NCI-H2196 (cell line): ENCODE measurements around the gene PPP2R5E.

Experiments
- DNase-seq: peaks from one replicate; lab custom pipeline; 2025; ENCODE audit not compliant: unreplicated experiment; lab: John Stamatoyannopoulos, UW

PPP2R5E gene

DNA sequence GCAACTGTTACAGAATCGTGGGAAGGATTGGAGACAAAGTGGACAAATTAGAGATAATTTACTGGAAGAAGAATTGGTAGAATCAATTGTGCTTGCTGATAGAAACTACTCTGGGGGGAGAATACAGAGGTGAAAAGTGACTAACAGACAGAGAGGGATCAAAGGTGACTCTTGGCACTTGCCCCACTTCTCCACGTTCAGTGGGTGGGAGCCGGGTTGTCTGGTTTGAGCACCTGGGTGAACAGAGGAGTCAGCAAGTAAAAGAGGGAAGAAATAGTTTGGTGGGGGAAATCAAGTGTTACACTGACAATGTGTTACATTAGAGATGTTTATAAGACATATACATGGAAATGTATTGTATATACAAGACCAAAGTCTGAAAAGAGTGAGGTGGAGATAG is 69.1 kb downstream of the PPP2R5E start:
- DNase-seq, result no peak

DNA sequence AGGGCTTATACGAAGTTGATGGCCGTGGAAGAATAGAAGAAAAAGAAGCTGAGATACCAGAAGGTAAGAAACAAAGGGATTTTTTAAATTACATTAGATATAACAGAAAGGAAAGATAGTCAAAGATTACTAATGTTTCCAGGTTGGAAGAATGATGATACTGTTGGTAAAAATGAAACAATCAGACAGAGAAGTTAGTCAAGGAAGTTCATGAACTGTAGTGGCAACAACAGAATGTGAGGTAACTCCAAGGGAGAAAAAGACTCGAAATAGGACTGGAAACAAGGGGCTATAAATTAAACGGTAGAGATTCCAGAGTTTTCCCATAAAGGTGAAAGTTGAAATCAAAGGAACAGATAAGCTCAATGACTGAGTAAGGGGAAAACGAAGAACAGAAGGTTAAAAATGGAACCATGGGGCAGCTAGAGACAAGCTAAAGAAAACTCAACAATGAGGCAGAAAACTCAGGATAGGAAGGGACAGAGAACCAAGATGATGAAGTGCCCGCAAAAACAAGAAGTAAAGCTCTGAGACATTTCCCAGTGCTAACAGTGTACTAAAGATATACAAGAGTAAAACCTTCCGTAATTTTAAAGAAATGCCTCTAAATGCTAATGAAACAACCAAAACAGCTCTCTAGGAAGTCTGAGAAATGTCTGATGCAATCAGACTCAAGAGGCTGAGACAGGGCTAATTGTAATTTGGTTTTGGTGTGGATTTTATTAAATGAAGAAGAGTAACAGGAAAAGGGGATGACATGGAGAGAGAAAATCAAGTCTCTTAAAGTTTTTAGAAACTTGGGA is 70.0 kb downstream of the PPP2R5E start:
- DNase-seq, result no peak

DNA sequence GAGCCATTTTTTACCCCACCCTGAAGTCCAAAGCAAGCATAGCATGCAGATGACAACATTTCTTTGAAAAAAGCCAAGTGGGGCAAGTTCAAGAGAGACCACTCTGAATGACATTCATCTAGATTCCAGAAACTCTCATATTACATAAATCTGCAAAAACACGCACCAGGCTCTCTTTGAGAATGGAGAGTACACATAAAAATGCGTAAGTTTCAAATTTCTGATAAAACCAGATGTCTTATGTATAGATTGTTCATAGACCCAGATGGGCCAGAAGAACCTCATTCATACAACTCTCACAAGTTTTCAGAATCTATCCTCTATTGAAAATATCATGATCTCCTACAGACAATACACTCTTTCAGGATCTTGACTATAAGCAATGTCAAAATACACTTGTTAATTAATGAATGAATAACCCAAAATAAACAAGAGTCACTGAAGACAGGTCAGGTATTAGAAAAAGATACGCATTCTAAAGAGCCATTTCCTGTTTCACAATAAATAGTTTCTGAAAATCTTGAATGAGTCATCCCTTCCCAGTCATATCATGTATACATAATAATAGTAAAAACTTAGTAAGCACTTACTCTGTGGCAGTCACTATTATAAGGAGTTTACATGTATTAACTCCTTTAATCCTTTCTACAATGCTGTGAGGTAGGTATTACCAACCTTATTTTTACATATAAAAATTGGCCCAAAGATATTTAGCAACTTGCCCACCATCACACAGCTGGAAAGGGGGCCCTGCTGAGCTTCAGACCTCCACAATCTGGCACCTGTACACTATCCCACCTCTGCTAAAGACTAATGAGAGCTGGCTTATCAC is 72.0 kb downstream of the PPP2R5E start:
- peak; percentile 28 for DNase-seq

DNA sequence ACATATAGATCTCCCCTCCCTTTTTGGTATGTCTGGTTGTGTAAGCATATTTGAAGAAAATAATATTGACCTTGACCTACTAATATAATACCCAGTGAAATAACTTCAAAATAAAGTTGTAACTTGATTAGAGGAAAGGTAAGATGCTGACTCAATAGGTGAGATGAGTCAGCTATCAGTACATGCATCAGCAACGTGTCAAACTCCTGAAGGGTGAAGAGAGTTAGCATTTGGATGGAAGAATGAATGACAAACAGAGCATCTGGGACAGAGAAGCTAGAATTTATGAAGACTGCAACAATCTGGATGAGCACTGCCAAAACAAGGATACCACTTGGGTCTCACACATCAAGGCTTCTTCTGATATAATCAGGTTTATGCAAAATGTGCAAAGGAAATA is 74.9 kb downstream of the PPP2R5E start:
- DNase-seq, result no peak

DNA sequence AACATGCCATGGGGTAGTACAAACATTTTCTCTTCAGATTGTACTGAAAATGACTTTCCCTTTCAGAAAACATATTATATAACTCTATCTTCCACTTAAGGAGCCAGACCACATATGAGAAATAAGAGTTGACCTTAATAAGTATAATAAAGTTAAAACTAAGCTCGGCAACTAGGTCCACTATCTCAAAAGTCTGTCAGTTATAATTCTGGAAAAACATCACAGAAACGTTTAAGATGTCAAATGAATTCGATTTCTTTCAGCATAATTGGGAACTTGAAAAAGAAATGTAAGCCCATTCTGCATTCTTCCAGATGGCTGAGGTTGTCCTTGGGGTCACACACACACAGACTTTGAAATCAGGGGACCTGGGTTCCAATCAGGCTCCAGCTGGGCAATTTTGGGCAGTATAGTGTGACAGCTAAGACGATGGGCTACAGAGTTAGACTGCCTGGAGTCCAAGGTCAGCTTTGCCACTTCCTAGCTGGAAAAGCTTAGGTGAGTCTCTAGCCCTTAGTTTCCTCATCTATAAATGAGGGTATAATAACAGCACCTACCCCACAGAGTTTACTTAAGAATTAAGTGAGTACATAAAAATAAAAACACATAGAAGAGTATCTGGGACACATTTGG is 75.6 kb downstream of the PPP2R5E start:
- no peak for DNase-seq

DNA sequence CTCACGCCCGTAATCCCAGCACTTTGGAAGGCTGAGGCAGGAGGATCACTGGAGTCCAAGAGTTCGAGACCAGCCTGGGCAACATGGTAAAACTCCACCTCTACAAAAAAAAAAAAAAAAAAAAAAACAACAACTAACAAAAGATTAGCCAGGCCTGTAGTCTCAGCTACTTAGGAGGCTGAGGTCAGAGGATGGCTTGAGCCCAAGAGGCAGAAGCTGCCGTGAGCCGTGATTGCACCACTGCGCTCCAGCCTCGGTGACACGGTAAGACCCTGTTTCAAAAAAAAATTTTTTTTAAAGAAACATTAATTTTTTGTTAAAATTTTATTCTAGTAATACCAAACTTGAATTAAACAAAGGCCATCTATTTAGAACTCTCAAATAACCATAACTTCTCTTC is 77.8 kb downstream of the PPP2R5E start:
- DNase-seq, result no peak

DNA sequence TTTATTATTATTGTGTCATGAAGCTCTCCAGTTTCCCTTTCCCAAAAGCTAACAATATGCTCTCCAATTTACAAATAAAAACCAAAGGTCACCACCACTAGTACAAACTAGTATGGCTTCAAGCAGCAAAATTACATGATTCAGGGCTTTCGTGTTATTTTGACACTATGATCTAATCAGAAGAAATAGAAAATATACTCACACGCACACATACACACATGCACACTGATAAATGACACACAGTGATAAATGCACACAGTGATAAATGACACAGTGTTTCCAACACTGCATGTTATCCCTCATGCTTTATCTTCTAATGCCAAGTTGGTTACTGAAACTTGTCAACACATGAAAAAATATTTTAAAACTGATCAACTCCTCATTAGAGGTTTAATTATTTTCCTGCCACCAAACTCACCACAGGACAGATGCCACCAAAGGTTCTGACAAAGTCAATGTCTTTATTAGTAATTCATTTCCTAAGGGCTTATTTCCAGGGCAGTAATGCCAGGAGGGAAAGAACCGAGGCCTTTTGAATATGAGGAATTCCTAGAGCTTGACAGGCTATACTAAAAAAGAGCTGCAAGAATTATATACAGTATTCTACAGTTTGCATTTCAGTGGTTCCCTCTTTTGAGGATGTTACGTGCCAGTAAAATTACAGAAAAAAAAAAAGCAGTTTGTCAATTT is 82.4 kb downstream of the PPP2R5E start:
- DNase-seq, result no peak

DNA sequence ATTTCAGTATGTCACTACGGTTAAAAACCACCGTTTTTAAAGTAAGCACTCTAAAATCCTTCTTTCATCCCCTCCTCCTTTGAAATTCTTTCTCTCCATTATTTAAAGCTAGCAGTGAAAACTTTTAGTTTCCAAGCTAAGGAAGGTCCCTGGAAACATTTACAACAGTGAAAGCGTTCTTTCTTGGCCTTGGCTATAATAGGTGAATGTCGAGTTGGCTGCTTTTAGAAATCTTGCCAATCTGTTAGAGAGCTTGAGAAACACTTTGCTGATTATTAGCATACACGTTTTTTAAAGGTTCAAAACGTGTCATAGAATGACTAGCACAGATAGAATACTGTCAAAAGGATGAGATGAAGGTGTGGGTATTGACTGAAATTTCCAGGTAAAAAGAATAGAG is 83.4 kb downstream of the PPP2R5E start:
- DNase-seq, result no peak

DNA sequence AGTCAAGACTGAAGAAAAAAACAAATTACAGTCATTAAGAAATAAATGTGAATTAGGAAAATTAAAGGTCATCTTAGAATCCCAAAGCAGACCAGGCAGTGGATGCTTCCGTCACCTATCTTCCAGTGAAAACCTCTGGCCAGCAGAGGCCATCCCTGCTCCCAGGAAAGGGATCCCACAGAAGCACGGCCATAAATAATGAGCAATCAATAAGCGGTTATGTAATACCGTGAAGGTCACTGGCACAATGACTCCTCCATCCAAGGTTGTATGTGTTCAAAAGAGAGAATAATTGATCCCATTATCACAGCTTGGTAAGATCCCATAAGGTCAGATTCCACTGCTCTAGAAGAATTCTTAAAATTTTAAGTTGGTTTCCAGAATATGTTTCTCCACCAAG is 85.7 kb downstream of the PPP2R5E start:
- no peak for DNase-seq

DNA sequence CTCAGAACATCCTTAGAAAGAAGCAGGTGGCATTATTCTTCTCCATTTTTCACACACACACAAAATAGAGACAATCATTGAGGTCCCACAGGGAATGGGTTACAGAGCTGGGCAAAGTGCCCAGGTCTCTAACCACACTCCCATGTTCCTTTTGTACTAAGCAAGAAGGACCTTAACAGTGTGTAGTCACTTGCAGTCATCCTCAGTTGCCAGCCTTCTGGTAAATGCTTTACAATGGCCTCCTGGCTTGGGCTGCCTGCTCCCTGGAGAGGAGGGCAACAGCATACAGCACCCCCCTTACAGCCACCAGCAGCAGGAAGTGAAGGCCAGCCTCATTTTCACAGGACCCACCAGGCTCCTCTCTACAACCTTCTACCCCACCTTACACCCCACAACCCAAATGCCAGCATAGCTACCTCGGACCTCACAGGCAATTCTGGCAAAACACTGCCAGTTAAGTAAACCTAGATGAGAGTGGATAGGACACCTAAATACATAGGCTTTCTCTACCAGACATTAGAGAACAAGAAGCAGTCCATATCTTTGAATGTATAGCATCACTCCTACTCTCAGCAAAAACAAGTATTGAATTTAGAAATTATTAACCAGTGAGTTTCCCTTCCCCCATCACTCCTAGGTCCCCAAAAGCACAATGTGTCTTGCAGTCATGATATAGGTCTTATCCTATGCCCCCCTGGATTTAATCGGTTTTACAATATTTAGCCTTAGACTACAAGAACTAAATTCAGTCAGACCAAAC is 88.1 kb downstream of the PPP2R5E start:
- DNase-seq, result peak; percentile 74

DNA sequence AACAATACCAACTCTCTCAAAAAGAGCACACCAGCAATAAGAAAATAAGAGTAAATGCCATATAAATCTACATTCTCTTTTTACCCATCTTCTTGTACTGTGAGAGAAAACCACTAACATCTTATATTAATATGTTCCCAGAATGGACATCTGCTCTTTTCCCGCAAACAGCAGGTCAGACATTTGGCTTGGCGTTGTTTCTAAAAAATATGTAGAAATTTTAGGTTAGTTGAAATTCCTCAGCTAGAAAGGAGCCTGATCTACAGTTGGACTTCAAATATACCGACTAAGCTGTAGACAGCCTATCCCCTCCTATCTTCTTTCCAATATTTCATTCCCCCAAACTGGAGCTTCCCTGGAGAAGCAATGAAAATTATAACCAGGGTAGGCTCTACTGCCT is 88.7 kb downstream of the PPP2R5E start:
- DNase-seq, result no peak

DNA sequence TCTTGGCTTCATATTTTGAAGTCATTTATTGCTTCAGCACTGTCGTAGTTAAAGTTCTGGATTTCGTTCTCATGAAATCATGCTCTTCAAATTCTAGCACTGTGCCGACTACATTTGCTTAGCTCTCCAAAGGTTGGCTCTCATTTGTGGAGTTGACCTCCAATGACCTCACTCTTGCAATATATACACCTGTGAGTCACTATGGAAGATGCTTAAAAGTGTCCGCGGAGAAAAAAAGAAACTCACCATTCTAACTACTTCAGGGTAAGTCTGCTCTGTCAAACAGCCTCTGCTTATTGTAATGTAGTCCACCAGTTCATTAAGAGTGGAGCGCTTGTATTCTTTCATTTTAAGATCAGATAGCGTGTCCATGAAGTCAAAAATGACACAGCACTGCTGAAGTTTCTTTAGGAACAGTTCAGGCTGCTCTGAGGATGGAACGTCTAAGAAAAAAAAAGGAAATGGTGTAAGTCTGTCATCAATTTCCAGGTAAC is 89.7 kb downstream of the PPP2R5E start:
- no peak for DNase-seq

DNA sequence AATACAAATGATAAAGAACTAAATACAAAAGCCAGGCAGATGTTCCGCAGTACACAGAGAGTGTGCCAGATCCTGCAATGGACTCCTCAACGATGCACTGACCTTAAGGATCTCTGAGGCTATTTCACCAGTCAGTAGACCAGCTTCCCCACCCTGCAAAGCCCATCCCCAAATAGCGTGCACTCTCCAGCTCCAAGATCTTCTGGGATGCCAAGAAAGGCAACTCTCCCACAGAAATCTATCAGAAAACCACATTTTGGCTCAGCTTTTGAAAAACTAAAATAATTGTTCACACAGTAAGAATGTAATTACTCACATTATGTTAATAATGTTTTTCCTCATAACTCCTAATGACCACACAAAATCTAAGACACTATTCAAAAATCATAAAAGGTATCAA is 90.4 kb downstream of the PPP2R5E start:
- DNase-seq, result no peak

DNA sequence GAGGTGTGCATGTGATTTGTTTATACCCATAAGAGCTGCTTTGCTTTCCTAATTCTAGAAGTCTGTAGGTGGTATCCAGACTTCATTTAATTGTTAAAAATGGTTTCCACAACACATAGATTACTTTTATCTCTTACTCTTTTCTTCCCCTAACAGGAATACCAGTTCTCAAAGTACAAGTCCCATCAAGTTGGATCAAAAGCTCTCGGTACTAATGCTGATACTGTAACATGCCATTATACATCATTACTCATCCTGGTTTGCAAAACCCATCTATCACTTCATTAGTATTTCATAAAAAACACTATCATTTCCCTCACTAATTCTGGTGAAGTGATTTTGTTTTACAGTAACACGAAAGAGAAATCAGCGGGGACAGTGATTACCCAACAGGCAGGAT is 94.3 kb downstream of the PPP2R5E start:
- DNase-seq, result no peak

DNA sequence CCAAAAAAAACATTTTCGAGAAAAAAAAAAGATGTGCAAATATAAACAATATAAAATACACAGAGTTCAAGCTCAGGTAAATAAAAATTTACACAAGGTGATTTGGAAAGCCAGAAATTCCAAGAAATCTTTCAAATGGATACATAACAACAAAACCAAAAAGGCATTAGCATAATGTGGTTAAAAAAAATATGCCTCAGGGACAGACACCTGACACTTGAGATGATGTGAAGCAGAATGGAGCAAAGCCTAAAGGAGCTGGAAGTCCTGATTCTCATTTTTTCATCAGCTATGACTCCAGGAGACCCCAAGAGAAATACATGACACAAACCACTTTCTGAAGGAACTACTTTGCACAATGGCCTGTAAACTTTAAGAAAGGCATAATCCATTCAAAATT is 98.6 kb downstream of the PPP2R5E start:
- no peak for DNase-seq

DNA sequence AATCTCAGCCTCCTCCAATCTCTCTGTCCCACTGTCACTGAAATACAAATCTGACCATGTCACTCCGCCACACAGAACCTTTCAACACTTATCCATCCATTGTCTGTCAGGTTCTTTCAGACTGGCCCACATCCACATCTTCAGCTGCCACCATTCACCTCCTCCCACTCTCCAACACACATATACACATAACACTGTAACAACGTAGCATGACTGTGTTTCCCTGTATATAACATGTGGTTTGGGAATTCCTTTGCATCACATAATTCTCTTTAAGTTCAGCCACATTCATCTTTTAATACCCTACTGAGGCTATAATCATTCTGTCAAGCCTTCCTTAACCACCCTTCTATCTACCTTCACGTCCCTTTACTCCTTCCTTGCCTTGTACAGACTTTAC is 99.2 kb downstream of the PPP2R5E start:
- DNase-seq, result no peak

DNA sequence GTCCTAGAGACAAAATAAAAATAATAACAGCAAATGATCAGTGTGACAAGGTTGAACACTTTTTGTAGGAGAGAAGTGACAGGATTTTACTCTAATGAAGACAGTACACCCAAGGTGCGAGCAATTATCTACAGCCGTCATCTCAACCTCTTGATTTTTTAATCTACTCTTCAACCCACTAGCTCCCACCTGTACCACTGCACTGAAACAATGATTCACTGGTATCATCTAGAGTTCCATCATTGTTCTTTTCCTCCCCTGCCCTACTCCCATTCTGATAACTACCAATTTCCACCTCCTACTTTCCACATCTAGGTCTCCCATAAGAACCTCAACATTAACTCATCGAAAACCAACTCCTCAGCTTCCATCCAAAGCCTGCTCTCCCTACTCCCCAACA is 99.8 kb downstream of the PPP2R5E start:
- no peak for DNase-seq

DNA sequence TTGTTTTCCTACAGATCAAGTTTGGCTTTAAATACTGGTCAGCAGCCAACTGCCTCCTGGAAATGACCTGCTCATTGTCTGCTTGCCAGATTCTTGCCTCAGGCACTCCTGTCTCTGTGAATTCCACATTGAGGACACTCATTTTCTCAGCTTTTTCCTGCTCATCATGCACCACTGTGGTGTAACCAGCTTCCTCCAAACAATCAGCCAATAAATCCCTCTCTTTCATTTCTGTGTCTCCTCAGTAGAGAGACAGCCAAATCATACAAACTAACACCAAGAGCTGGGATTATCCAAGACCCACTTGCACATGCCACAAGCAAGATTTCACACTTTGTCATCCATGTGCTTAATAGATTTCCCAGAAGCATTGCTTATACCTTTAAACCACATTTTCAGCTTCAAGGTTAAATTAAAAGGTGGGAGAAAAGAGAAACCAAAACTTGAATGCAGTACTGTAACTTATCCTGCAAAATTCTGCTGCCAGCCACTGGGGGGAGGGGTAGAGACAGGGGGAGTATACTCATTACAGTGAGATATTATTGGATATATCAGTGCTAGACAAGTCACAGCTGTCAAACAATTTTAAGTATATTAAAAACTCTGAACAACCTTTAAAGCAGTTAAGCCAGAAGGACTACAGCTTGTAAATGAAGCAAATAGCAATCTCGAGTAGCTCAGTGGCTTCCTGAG is 105.0 kb downstream of the PPP2R5E start:
- DNase-seq, result peak; percentile 81

DNA sequence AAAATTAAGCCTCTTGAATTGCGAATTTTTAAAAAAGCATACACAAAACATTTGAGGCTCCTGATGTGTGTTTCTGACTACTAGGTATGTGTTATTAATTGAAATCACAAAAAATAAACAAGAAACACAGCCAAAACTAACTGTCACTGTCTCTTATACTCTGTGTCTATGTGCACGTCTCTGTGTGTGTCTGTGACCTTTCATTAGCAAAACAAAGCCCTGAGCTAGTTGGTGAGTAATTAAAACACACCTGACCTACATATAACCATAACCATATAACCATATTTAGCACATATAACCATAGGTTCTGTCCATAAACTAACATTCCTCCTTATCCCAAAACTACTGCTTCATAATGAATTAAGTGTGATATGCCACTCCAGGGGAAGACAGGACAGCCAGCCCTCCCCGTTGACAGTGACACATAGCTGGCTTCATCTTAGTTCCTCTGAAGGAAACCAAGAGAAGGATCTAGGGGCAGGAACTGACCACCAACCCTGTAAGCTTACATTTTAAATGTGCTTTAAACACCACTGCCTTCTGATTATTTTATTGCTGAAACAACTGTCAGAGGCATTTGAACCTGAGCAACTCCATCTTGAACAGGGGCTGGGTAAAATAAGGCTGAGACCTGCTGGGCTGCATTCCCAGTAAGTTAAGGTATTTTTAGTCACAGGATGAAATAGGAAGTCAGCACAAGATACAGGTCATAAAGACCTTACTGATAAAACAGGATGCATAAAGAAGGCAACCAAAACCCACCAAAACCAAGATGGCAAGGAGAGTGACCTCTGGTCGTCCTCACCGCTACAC is 106.7 kb downstream of the PPP2R5E start:
- no peak for DNase-seq
